ENCODE results near the gene SOX5.
"Not testable (repeated sequence)": the region's sequence is repeated elsewhere in the genome, so short reads cannot be mapped to it uniquely, and the experiment has no call there.

SOX5 gene

DNA sequence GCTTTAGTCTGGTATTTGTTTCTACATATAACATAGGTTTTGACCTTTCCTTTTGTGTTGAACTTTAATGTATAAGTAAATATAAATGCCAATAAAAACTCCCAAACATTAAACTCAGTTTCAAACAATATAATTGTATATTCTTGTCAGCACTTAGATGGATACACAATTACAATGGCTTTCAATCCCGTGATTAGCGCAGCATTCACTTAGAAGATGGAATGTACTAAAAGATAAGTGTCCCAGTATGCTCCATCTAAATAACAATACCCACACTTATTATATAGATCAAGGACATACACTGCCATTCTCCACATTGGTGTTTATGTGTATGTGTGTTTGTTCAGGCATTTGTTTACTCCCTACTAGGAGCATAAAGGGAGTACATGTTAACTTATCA is 193.1 kb downstream of the SOX5 start:
- no peak for DNase-seq (ENCODE audit: low read depth)

DNA sequence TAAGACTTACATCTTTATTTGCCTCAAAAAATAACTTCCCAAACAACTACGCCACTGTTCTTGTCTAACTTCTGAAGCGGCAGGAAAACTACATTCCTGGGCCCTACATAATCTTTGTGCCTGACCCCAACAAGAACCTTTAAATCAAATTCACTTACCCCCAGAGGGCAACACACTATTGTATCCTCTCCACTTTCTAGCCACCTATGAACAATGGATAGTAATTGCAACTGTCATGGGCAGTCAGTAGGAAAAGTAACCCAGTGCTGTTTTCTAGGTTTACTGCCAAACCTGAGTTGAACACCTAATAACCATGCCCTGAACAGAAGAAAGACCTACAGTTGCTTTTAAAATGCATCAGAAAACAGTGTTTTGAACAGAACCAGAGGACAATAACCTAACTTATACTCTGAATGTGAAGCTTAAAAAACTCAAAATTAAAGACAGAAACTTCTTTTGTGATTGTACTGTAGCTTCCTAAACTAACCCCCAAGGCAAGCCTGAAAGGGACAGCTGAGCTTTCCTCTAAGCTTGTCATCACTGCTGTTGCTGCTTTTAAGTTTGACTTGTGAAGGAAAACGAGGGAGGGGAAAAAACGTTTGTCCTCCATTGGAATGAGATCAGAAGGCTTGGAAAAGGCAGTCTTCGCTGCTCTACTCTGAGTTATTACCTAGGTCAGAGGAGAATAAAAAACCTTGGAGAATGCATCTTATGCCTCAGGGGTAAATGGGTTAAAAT is 195.7 kb downstream of the SOX5 start:
- no peak for DNase-seq (ENCODE audit: low read depth)

DNA sequence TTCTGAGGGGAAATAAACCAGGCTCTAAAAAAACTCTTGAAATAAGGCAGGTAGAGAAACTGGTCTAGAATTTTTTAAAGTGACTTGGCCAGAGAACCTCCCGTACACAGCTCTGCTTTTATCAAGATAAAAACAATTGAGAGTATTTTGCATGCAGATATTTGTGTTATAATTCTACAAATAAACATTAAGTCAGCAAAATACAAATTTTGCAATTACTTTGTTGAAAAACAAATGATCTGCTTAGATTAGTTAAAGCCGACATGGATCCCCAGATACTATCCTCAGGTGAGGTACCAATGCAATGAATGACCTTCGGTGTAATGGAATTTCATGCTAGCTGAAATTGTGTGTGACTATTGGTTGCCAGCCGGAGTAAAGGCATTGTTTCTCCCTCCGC is 197.2 kb downstream of the SOX5 start:
- DNase-seq (ENCODE audit: low read depth) = no peak

DNA sequence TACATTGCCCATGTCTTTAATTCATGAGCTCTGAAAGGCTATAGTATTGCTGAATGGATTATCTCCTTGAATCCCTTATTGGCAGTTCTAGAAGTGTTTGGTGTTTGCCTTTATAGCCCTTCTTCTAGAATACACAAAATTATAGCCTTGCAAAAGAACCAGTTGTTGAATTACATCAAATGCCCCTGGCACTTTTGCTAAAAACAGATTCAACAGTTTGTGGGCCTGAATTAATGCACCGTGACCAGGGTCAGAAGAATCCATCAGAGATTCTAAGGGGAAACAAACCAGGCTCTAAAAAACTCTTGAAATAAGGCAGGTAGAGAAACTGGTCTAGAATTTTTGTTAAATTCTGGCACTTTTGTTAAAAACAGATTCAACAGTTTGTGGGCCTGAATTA is 197.8 kb downstream of the SOX5 start:
- DNase-seq (ENCODE audit: low read depth) = no peak

DNA sequence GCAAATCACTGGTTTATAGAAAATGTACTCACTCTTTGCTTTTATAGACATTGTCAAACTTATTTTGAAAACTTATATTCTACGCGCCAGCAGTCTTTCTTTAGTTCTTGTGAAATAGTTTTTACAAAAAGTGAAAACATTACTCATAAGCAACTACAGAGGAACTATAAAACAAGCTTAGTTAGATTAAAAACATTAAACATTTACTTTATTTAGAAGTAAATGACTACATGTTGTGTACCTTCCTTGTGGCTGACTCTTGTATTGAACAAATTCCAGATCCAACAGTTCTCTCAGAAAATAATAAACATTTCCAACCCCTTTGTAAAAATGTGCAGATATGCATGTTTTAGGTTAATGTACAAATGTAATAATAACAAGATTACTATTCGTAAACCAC is 198.5 kb downstream of the SOX5 start:
- no peak for DNase-seq (ENCODE audit: low read depth)

DNA sequence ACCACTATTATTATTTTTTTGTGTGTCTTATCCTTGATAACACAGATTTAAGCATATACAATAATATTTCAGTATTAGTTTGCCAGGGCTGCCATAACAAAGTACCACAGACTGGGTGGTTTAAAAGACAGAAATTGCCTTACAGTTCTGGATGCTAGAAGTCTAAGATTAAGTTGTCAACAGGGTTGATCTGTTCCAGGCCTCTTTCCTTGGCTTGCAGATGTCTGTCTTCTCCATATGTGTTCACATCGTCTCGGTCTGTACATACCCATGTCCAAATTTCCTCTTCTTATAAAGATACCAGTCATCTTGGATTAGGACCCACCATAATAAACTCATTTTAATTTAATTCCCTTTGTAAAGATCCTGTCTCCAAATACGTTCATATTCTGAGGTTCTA is 204.8 kb downstream of the SOX5 start:
- no peak for DNase-seq (ENCODE audit: low read depth)

DNA sequence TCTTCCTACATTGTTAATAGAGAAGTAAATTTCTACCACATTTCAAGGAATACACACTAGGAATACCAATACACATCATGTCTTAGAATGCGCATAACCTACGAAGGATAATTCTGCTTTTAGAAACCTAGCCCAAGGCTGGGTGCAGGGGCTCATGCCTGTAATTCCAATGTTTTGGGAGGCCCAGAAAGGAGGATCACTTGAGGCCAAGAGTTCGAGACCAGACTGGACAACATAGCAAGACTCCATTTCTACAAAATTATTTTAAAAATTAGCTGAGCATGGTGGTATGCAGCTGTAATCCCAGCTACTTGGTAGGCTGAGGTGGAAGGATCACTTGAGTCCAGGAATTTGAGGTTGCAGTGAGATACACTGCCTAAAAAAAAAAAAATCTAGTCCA is 206.9 kb downstream of the SOX5 start:
- DNase-seq (ENCODE audit: low read depth) = no peak

DNA sequence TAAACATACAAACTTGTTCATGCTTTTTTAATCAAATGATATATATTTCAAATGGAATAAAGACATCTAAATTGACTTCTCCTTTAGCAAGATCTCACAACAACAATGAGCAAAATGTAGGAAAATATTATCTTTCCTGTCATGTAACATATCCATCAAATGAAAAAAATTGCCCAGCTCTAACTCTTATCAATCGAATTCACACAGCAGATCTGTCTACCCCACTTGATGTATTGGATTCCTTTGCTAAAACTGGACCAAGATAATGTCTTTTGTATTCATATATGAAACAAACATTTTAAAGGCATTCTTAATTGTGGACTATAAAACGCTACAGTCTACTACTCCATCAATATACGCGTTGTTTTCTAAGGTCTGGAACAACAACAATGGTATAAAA is 218.0 kb downstream of the SOX5 start:
- no peak for DNase-seq (ENCODE audit: low read depth)

DNA sequence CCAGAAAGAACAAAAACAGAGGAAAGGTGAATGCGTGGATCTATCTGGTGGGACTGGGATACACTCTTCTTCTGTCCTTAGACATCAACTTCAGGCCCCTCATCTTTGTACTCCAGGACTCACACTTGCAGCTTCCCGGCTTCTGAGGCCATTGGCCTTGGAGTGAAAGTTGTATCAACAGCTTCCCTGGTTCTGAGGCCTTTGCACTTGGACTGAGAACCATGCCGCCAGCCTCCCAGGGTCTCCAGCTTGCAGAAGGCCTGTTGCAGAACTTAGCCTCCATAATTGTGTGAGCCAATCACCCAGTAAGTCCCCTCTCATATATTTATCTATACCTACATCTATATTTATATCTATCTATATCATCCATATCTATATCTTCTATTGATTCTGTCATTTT is 218.4 kb downstream of the SOX5 start:
- DNase-seq (ENCODE audit: low read depth) = no peak

DNA sequence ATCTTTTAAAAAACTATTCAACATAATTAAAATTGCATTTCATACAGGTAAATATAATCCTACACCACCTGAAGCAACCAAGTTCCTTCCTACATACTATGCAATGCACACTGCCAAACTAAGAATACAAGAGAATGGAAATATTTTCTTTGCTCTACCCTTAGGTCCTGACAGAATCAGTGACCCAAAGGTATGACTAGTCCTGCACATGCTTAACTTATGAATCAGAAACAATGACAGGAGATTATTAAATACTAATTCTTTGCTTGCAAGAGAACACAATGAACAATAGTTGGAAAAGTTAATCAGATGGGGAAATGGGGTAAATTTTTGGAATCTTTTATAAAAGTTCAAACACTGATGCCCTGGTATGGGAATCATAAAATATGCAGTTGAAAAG is 220.1 kb downstream of the SOX5 start:
- DNase-seq (ENCODE audit: low read depth) = peak; percentile 3

DNA sequence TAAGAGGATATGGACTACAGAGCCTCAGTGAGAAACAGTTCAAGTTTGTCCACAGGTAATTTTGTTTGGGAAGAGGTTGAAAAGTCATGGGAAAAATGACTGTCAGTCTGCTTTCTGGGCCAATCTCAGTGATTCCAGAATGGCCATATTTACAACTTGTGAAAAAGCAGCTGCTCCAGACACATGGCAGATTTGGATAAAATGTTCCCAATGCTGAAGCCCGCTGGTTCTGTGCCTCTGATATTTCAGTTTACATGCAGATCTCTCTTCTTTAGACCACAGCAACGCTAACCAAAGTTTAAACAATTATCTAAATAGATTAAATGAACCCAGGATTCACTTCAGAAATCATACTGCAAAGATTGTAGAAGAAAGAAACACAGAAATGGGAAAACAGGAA is 222.8 kb downstream of the SOX5 start:
- no peak for DNase-seq (ENCODE audit: low read depth)

DNA sequence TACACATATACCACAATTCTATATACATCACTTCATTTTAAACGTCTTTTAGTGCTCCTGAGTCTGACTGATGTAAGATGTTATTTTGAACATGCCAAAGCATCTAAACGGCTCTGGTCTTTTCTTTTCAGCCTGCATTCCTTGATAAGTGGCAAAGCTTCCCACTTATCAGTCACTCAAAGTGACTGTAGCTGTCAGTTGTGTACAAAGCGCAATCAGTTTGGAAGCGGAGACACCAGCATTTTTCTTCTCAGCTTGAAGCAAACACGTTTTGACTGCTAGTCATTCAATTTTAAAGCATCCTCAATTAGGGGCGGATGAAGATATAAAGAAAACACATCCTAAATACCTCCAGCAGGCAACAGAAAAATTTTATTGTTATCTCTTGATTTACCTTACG is 226.8 kb downstream of the SOX5 start:
- no peak for DNase-seq (ENCODE audit: low read depth)

DNA sequence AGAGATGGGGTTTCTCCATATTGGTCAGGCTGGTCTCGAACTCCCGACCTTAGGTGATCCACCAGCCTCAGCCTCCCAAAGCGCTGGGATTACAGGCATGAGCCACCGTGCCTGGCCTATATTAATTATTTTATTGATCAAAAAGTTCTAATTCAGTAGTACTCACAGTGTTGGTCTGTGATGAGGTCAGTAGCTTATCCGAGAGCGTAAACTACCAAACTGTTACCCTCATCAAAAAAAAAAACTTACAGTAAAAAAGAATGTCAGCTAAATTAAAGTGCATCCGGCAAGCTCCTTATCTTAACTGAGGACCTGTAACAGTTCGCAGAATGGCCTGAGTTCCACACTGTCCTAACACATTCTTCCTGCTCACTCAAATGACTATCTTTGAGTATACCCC is 228.2 kb downstream of the SOX5 start:
- DNase-seq (ENCODE audit: low read depth) = no peak

DNA sequence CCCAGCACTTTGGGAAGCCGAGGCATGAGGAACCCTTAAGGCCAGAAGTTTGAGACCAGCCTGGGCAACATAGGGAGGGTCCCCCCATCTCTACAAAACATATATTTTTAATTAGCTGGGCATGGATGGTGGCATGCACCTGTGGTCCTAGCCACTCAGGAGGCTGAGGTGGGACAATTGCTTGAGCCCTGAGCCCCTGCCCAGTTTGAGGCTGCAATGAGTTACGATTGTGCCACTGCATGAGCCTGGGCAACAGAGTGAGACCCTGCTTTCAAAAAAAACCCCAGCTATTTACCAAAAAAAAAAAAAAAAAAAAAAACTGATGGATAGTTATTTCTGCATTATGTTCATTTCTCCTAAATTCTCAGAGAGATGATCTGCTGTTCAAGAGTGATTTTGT is 230.0 kb downstream of the SOX5 start:
- no peak for DNase-seq (ENCODE audit: low read depth)

DNA sequence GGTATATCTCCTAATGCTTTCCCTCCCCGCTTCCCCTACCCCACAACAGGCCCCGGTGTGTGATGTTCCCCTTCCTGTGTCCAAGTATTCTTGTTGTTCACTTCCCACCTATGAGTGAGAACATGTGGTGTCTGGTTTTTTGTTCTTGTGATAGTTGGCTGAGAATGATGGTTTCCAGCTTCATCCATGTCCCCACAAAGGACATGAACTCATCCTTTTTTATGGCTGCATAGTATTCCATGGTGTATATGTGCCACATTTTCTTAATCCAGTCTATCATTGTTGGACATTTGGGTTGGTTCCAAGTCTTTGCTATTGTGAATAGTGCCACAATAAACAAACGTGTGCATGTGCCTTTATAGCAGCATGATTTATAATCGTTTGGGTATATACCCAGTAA is 239.1 kb downstream of the SOX5 start:
- DNase-seq (ENCODE audit: low read depth) = not testable (repeated sequence)

DNA sequence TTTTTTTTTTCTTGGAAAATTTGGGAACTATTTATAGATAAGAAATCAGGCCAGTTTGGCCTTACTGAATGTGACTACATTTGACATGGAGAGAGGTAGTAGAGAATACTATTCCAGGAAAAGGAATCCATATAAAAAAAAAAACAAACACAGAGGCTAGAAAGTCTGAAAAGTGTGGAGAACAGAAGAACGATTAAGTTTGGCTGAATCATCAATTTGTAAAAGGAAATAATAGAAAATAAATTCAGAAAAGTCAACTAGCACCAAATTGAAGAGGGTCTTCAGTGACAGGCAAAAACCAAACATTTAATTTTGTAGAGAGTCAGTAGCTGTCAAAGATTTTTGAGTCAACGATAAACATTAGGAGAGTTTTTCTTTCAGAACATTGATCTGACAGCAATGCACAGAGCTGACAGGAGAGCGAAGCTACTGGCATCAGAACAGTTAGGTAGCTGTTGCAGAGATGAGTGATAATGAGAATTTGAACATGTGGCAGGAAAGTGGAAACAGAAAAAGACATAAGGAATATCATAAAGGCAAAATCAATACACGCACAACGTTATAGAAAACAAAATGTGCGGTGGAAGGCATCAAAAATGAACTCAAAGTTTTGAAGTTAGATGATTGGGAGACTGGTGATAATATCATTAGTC is 241.2 kb downstream of the SOX5 start:
- DNase-seq (ENCODE audit: low read depth) = no peak

DNA sequence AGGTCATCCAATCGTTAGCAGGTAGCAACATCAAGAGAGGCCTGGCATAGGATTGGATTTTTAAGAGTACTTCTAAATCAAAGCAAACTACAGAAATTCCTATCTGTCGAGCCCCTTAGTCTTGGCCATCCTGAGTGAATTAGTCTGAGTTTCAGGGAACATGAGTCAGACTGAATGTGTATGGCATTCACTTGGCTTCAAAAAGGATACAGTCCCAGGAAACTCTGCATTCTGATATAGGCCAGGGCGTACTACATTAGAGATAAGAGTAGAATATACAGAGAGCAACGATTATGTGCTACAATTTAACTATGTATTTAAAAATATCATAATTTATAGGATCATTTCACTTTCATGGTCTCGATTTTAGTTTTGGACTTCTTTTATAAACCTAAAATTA is 242.2 kb downstream of the SOX5 start:
- no peak for DNase-seq (ENCODE audit: low read depth)

DNA sequence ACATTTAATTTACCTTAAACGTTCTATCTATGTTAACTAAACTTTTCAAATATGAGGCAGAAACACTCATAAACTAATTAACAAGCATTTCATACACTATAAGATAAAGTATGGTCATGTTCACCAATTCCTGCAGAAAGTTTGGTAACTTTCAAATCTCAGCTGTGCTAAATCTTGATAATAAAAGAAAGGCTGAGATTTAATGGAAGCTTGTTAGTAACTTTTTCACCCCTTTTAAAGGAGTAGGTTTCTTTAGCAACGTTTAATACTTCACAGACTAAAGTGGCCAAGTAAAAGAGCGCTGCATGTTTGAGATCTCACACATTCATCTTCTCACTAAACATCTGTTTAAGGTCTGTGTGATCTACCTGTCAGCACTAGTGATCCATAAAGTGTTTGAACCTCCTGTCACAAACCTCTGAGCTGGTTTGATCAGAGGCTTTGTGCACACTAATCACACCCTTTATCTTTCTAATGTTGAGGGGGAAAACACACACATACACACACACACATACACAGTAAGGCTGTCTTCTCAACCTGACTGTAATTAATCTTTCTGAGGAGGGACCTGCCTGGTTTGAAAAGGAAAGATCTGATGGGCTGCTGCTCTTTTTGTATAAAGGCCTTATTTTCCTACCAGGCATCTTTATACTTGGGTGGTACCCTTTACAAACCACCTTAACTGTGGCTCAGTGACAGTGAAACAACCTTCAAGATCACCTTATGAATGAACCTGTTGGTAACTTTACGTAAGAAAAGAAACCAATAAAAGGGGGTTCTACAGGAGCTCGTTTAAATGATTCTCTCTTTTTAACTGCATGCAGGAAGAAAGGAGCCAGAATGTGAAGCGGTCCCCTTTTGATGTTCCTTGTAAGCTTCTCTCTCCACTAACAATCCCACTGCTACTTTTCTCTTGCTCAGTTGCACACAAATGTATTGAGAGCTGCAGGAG is 244.2 kb downstream of the SOX5 start:
- no peak for DNase-seq (ENCODE audit: low read depth)

DNA sequence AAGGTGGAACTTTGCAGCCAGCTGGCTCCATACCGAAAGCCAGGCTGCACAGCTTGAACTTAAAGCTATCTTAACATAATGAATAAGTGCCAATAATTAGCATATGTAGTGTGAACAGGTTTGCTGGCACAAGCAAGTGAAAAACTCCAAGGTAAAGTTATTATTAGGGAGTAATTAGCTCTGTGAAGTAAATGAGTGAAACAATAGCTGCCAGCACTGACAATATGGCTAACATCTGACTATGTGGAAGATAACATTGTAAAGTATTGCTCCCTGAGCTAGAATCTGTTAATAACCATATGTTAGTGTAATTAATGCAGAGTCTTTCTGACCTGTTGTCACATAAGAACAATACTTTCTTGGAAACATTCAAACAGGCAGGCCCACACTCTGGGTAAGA is 246.4 kb downstream of the SOX5 start:
- no peak for DNase-seq (ENCODE audit: low read depth)

DNA sequence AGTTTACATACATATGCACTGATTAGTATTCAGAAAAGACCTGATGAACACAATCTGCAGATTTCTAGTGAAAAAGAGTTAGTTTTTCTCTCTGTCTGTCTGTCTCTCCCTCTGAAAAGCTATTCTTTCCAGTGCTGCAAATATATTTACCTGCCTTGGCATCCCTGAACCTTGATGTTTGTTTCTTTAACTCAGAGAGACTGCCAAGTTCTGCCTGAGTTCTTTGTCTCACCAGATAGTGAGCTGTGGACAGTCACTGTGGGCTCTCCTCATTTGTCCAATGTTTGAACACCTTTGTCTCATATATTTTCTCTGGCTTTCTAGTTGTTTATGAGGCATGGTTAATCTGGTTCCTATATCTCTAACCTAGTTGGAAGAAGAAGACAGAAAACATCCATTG is 250.4 kb downstream of the SOX5 start:
- DNase-seq (ENCODE audit: low read depth) = no peak

DNA sequence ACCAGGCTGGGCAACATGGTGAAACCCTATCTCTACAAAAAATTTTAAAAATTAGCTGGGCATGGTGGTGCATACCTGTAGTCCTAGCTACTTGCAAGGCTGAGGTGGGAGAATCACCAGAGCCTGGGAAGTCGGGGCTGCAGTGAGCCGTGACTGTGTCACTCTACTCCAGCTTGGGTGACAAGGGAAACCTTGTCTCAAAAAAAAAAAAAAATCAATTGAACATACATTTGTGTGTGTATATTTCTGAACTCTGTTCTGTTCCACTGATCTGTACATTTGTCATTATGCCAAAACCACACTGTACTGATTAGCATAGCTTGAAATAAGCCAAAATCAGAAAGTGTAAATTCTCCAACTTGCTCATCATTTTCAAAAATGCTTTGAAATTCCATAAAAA is 254.6 kb downstream of the SOX5 start:
- DNase-seq (ENCODE audit: low read depth) = no peak

DNA sequence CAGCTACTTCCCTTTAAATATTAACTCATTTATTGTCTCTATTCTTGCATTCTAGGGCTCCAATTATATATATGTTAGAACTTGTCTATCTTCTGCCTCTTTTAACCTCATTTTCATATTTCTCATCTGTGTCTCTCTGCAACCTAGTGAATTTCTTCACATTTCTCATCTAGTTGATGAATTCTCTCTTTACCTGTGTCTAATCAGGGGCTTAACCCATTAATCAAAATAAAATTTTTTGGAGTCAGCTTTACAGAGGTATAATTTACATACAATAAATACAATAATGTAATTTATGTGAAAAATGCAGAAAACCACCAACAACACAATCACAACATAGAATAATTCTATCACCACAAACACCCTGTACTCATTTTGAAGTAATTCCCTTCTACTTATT is 255.2 kb downstream of the SOX5 start:
- DNase-seq (ENCODE audit: low read depth) = no peak

DNA sequence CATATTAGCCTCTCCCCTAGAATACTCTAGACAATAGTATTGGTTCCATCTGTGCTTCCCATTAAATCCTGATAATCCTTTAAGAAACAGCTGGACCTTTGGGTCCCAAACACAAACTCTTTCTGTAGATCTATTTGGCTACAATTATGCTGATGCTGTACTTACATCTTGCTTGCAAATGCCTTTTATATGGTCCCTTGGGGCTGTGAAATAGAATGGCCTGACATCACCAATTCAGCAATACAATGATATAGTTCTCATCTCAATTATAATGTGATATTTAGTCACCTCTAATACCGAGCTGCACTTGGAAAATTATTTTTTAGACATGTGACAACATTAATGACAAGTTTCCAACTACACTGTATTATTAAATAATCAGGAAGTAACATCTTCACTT is 261.5 kb downstream of the SOX5 start:
- no peak for DNase-seq (ENCODE audit: low read depth)

All from stromal cell of bone marrow (primary cell).